Stimulated activated CD8-positive, alpha-beta memory T cell treated with anti-CD3 and anti-CD28 coated beads, Interleukin-4, amount 100 ng/mL, for 24 hours (primary cell): ENCODE data around the gene SMIM14.
"Not testable (repeated sequence)": the region's sequence is repeated elsewhere in the genome, so short reads cannot be mapped to it uniquely, and the experiment has no call there.

Experiments
- DNase-seq: peaks from one replicate; pipeline ENCODE4 v3.0.0-alpha.2; 2020; ENCODE audit warnings: low read depth

The SMIM14 gene

DNA sequence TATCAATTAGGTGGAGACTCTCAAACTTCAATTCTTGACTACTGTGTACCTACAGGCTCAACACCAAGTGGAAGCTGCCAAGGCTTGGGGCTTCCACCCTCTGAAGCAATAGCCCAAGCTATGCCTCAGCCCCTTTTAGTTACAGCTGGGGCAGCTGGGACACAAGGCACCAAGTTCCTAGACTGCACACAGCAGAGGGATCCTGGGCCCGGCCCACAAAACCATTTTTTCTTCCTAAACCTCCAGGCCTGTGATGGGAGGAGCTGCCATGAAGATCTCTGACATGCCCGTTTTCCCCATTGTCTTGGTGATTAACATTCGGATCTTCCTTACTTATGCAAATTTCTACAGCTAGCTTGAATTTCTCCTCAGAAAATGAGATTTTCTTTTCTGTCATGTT, 108.0 kb downstream of the SMIM14 start:
- no peak for DNase-seq

DNA sequence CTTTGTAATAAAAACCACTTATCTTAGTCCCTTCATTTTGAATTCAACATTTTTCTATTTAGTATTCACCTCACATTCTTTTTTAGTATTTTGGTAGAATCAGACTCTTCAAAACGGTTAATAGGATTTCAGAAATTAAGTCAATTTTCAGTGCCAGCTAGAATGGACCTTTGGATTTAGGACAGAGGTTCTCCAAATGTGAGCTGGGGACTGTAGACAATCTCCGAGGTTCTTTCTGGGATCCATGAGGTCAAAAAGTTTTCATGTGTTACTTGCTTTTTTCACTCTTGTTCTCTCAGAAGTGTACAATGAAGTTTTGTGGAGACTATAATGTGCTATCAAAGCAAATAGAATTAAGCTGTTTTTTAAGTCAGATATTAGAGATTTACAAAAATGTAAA, 109.1 kb downstream of the SMIM14 start:
- DNase-seq: no peak

DNA sequence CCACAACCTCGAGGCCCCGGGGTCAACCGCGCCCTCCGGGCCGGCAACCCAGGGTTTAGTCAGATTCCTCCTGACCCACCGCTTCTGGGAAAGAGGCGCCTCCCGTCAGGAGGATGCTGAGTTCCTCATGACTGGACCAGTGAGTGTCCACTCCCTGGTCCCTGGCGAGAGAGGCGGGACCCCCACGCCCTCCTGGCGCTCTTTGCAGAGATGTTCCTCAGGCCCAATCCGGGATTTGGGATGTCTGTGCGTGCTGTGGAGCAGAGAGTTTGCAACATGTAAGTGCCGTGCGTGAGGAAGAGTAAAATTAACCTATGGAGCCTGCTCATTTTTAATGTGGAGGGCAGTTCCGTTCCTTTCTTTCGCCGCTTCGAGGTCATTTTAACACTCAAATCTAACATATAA, 110.6 kb downstream of the SMIM14 start:
- DNase-seq: no peak

DNA sequence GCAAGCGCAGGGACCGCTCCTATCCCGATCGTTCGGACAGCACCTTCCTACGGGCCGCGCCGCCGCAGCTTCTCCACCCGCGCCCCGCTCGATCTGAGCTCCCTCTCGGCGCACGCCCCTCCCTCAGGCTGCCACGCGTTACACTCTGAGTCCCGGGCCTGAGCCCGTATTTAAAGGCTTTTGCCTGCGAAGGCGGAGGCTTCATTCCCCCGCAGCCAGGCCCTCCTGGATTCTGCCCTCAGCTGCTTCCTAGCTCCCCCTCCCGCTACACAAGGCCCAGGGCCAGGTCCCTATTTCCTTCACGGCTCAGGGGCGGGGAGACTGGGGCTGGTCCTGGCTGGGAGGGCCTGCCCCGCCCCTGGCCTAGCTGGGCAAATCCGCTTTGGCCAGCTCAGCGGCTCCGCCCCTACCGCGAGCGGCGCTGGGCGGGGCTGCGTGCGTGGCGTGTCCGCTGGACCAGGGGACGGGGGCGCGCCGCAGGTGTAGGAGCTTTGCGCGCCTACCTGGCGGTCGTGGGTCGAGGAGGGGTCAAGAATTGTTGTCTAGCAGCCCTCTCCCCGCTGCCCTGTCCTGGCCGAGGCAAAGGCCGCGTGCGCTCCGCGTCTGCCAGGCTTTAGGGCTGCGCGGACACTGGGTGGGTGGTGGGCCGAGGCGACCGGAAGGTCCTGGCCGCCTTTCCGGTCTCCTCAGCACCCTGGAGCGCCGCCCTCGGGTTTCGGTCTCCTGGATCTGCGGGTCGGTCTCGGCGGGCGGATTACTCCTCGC, 111.2 kb downstream of the SMIM14 start, which contains the start of gene UGDH:
Gene UGDH, minus strand, starts transcription at position 144 of the 765 bp plus-strand sequence. CDS start 5,927 bp downstream, outside the sequence.
- DNase-seq: peak; percentile 85

DNA sequence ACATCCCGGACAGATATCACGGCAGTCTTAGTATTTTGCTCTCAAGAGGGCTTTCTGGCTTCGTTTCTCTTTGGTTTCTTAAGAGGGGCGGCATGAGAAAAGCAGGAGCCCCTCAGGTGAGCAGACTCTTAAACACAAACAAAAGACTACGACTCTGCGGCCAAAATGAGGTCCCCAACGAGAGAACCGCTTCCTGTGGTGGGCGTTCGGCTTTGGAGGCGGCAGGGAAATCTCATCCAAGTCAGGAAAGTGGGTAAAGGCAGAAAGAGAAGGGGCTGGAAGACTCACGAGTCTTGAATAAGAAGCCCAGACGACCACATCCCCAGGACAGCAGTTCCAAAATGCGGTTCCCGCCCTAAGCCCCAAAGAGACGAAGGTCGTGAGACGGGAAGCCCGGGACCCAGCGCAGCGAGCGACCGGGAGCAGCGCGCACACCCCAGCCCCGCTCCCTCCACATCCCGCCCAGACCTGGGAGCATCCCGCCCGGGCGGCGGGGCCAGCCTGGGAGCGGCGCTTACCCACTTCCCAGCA, 111.8 kb downstream of the SMIM14 start:
- DNase-seq: peak; percentile 11

DNA sequence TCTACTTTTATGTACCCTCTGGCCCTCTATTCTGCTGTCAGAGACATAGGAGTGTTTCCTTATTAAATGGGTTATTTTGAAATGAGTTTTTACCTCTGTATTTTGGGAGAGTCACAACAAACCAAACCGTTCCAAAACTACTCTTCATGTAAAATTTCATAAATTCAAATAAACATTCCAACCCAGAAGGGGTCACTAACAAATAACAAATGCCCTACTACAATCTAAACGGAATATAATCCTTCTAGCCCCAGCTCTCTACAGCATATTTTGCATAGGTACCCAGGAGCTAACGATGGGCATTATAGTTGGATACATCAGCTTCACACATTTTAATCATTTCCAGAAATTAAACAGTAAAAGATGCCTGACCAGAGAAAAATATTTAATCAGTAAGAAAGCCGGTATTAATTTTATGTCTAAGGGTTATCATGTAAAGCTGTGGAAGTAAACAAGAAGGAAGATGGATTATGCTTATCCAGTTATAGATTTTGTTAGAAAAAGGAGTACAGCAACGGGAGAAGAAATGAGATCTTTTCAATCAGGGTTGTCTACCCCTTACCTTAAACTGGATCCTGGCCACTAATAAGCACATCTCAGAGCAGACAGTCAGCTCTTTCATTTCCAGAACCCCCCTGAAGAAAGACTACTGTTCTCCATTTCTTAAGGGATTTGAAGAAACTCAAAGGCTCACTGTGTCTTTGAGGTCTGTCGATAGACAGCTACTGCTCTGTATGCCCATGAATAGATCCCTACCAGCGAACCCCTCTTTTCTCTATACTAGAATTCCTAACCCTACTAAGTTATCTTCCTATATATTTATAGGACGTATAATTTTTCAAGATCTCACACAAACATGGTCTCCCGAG, 112.6 kb downstream of the SMIM14 start:
- no peak for DNase-seq

DNA sequence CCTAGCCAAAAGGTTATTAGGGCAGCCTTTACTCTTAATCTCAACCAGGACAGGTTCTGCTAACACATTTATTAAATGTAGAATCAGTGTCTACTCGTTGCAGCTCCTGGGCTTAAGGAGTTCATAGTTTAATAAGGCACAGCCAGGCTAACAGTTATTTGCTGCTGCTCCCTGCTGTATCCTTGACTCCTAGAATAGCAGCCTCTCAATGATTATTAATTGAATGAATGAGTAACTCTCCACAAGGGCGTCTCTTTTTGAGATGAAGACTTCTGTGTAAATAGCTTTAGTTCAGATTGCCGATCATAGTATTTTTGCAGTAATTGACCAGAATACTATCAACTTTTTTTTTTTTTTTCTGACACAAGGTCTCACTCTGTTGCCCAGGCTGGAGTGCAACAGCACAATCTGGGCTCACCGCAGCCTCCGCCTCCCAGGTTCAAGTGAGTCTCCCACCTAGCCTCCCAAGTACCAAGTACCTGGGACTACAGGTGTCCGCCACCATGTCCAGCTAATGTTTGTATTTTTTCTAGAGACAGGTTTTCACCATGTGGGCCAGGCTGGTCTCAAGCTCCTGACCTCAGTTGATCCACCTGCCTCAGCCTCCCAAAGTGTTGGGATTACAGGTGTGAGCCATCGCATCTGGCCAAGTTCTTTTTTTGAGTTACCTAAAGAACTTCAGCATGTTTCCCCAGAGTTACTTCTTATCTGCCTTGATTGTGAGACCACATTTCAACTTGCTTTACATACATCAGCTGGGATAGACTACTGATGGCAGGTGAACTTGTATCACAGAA, 114.3 kb downstream of the SMIM14 start:
- no peak for DNase-seq

DNA sequence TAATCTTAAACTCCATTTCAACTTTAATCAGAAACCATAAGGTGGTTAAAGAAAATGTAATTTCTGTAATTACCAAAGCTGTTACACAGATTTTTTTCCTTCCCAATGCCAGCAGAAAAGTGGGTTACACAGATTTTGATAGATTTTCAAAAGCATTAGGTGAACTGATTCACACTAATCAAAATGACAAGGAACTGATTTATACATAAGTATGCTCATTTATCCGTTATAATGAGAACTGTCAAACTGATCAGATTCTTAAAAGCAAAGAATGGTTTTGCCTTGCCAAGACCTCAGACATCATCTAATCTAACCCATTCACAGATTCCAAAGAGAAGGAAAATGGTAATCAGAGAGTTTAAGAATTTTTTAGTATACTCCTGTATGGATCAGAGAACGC, 116.6 kb downstream of the SMIM14 start:
- no peak for DNase-seq

DNA sequence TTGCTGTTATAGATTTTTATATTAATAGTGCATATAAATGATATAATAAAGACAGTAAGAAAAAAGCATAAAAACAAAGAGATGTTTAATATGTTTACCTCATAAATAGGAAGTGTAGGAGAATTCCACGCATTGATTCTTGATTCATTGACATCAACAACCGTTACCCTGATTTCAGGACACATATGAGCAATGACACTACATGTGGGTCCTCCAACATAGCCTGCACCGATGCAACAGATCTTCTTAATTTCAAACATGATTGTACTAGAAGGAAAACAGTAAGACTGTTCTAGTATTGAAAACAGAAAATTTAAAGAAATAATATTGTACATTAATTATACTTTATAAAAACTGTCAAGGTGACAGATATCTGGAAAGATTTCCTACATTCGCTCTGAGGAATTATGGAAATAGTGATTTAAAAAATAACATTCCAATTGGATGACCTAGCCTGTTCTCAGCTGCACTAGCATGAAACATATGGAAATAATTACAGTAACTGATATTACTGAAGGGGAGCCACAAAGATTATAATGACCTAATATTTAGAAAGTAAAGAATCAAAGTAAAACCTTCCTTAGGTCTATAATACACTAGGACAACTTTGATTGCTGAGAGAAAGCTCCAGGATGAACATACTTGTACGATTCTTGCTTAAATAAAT, 117.3 kb downstream of the SMIM14 start:
- DNase-seq: no peak

DNA sequence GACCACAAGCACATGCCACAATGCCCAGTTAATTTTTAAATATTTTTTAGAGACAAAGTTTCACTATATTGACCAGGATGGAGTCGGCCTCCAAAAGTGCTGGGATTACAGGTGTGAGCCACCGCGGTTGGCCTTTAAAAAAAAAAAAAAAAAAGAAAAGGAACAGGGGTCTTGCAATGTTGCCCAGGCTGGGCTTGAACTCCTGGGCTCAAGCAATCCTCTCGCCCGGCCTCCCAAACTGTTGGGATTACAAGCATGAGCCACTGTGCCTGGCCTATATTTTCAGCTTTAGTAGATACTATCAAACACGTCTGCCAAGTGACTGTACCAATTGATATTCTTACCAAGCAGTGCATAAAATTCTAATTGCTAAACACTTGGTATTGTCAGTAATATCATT, 120.2 kb downstream of the SMIM14 start:
- DNase-seq: no peak

DNA sequence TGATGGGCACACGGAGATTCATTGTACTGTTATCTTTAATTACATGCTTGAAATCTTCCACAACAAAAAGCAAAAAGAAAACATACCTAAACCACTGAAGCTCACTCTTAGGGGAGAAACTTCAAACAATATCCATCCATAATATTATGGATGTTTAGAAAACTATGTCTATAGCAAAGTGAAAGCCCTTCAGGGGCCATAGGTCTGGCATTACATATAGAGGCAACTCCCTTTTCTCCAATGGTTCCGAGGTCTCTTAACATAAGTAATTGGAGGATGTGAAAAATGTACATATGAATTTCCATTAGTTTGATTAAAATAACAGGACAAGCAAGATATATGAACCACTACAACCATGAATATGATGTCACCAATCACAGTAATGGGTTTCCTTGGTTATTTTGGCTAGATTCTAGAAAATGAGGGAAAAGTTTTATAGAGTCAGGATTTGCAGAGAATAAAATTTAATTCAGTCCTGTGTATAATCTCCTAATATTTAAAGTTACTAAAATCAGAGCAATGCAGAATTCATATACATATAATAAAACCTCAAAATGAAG, 122.2 kb downstream of the SMIM14 start:
- DNase-seq: no peak

DNA sequence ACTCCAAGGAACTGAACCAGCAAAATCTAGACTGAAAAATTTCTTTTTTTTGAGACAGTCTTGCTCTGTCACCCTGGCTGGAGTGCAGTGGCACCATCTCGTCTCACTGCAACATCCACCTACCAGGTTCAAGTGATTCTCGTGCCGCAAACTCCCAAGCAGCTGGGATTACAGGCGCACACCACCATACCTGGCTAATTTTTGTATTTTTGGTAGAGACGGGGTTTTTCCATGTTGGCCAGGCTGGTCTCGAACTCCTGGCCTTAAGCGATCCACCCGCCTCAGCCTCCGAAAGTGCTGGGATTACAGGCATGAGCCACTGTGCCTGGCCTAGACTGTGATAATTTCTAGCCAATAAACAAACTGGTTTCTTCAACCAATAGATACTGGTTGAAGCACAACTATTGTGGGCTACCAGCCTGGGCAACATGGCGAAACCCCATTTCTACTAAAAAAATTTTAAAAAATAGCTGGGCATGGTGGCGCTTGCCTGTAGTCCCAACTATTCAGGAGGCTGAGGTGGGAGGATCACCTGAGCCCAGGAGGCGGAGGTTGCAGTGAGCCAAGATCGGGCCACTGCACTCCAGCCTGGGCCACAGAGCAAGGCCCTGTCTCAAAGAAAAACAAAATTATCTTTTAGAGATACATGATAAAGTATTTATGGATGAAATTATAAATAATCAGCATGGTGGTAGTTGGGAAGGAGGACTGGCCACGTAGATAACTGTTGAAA, 122.8 kb downstream of the SMIM14 start:
- DNase-seq: not testable (repeated sequence)

DNA sequence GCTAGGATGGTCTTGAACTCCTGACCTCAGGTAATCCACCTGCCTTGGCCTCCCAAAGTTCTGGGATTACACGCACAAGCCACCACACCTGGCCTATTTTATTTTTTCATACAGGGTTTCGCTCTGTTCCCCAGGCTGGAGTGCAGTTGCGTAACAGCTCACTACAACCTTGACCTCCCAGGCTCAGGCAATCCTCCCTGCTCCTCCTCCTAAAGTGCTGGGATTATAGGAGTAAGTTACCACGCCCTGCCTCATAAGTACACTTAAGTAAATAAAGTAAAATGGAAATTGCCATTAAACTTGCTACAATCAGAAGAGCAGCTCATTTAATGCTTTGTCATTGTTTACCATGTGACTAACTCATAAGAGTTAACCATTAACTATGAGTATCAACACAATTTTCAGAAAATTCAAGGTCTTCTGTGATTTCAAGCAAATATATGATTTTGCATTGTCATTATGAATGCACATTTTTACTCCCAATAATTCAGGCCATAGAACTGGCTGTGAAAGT, 123.7 kb downstream of the SMIM14 start:
- no peak for DNase-seq

DNA sequence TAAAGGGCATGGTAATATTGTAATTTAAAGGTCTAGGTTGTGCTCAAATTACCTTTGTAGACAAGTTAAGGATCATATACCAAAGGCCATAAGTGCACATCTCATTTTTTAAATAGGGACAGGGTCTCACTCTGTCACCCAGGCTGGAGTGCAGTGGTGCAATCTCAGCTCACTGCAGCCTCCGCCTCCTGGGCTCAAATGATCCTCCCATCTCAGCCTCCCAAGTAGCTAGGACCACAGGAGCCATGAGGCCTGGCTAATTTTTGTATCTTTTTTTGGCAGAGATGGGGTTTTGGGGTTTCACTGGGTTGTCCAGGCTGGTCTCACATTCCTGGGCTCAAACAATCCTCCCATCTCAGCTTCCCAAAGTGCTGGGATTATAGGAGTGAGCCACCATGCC, 124.4 kb downstream of the SMIM14 start:
- DNase-seq: not testable (repeated sequence)

DNA sequence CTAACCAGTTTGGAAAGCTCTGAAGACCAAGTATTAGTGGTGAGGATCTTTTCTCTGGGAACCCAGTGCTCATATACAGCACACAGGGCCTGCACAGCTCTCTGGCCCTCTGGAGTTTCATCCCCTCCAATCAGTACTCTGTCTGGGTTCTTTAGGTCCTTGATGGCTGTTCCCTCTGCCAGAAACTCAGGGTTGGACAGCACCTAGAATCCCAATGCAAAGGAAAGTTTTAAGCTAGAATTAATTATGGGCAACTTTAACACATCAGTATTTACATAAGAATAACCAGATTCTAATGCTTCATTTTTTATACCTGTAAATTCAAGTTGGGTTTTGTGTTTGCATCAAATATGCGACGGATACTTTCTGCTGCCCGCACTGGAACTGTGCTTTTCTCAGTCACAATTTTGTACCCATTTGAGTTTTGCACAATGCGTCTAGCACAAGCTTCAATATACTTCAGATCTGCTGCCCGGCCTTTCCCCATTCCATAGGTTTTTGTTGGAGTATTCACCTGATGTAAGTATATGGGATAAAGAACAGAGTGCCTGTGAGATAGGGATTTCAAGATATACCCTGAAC, 128.2 kb downstream of the SMIM14 start:
- DNase-seq: no peak

DNA sequence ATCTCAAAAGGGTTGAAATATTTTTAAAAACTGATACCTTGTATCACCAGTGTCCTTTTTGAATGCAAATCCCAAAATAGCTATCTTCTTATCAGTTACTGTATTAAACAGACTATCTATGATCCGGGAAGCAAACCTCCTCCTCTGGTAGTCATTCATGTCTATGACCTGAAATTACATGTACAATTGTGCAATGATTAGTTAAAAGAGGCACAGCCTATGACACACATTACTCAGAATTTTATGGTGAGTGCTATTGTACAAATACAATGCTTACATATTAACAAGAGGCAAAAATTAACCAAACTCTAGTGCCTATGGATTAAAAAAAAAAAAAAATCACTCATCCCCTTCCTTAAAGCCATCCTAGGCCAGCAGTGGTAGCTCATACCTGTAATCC, 133.1 kb downstream of the SMIM14 start:
- no peak for DNase-seq

DNA sequence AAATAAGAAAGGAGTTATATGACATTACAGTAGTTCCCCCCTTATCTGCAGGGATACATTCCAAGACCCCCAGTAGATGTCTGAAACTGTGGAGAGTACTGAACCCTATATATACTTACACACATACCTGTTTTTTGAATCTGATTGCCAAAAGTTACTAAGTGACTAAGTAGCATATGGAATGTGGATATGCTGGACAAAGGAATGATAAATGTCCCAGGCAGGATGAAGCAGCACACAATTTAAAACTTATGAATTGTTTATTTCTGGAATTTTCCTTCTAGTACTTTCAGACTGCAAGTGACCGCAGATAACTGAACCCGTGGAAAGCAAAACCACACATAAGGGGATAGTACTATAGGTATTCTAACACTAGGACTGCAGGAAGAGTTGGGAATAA, 134.1 kb downstream of the SMIM14 start:
- no peak for DNase-seq

DNA sequence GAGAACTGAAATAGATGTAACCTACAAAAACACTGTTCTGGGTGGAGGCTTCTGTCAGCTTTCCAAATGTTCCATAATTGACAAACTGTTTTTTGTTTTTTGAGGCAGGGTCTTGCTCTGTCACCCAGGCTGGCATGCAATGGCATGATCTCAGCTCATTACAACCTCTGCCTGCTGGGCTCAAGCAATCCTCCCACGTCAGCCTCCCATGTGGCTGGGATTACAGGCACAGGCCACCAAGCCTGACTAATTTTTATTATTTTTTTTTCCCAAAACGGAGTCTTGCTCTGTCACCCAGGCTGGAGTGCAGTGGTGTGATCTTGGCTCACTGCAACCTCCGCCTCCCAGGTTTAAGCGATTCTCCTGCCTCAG, 136.0 kb downstream of the SMIM14 start:
- not testable (repeated sequence) for DNase-seq

DNA sequence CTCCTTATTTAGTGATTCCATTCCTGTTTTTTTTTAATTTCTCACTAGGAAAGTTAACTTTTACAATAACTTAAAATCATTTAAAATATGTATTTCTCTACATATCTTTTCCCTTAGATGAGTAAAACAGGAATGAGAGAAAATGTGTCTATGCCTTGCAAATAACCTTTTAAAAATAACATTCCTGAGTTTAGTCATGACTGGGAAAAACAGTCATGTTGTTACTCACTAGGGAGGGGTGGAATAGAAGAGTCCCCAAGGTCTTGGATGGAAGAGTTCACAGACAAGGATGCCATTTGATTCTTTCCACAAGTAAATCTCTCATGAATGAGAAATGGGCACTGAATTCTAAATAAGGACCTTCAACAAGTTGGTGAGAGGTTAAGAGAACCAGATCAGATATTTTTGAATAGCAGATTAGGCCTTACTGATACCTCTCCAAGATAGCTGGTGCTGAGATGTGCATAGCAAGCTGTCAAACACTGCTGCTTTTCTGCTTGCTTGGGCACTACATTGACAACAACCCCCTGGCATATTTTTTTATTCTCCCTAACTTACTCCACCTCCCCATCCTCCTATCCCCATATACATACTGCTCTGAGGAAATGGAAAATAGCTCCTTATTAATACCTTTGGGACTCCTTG, 136.5 kb downstream of the SMIM14 start:
- no peak for DNase-seq

DNA sequence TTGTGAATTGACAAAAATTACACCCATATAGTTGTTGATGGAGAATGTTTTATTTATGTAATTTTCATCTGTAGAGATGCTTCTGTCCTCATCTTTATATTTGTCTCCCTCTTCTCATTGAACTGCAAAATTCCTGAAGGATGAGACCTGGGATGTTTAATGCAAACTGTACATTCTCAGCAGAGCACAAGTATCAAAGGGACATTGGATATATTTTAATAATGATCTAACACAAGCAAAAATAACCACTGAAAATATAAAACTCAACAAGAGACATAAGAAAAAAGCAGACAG, 140.0 kb downstream of the SMIM14 start:
- DNase-seq: no peak
